GM12872 (cell line): ENCODE data around the gene SCMH1.

ENCODE experiments used
- CTCF ChIP-seq: IDR thresholded peaks from 3 replicates; pipeline ENCODE4 v1.5.1; 2011; ENCODE audit warnings: low read depth, mild to moderate bottlenecking, low read length, moderate library complexity; ENCODE audit not compliant: insufficient read depth

The SCMH1 gene

GRCh38 chr1:41013024-41013423 is 229.1 kb downstream of the SCMH1 start:
- TF ChIP-seq CTCF = no peak

GRCh38 chr1:41010345-41010744 is 231.8 kb downstream of the SCMH1 start:
- TF ChIP-seq CTCF = no peak

- no peak for TF ChIP-seq CTCF
Observed at GRCh38 chr1:41009466-41009865, 232.6 kb downstream of the SCMH1 start.

GRCh38 chr1:41006942-41007865 is 234.9 kb downstream of the SCMH1 start:
- no peak for TF ChIP-seq CTCF

- TF ChIP-seq CTCF = no peak
Observed at GRCh38 chr1:41005876-41006275, 236.2 kb downstream of the SCMH1 start.

- TF ChIP-seq CTCF = peak; percentile 74
Observed at GRCh38 chr1:41003640-41004220, 238.4 kb downstream of the SCMH1 start.

- TF ChIP-seq CTCF = no peak
Observed at GRCh38 chr1:41003127-41003639, 238.9 kb downstream of the SCMH1 start.
